GM10266 (cell line): ENCODE data around the gene MRPL4.

Experiments
- DNase-seq: peaks from one replicate; pipeline ENCODE4 v3.0.0; 2012; ENCODE audit errors: extremely low spot score
- CTCF ChIP-seq: IDR thresholded peaks from 2 replicates; pipeline ENCODE4 v1.5.1; 2012; ENCODE audit warnings: mild to moderate bottlenecking, low read depth; ENCODE audit not compliant: control insufficient read depth, insufficient read depth; ENCODE audit errors: missing control alignments

The MRPL4 gene

GRCh38 chr19:10251792-10252694 is at the start of gene MRPL4:
MRPL4 (plus strand) TSS chr19:10252214; CDS start chr19:10252254, 40 bp downstream.
- DNase-seq = peak; percentile 95
- TF ChIP-seq CTCF = no peak

- TF ChIP-seq CTCF = no peak
- no peak for DNase-seq
Measured at GRCh38 chr19:10203686-10204085, 48.3 kb upstream of the MRPL4 start.

- no peak for DNase-seq
- no peak for TF ChIP-seq CTCF
Measured at GRCh38 chr19:10205636-10206035, 46.4 kb upstream of the MRPL4 start.

- no peak for DNase-seq
- TF ChIP-seq CTCF = no peak
Measured at GRCh38 chr19:10206226-10206885, 45.7 kb upstream of the MRPL4 start.

GRCh38 chr19:10207026-10207425 is 45.0 kb upstream of the MRPL4 start:
- DNase-seq = no peak
- TF ChIP-seq CTCF = no peak

GRCh38 chr19:10209315-10209714 is 42.7 kb upstream of the MRPL4 start:
- TF ChIP-seq CTCF = no peak
- DNase-seq = no peak

GRCh38 chr19:10211061-10211460 is 41.0 kb upstream of the MRPL4 start:
- DNase-seq = no peak
- TF ChIP-seq CTCF = no peak
